Activated T-cell treated with anti-CD3 and anti-CD28 coated beads for 4 hours (primary cell): ENCODE measurements around the gene CEP68.

Source experiments
- DNase-seq: peaks from one replicate; pipeline ENCODE4 v3.0.0-alpha.2; 2020

Gene CEP68

GRCh38 chr2:65059071-65059470, 2.9 kb downstream of the CEP68 start:
- no peak for DNase-seq

DNA sequence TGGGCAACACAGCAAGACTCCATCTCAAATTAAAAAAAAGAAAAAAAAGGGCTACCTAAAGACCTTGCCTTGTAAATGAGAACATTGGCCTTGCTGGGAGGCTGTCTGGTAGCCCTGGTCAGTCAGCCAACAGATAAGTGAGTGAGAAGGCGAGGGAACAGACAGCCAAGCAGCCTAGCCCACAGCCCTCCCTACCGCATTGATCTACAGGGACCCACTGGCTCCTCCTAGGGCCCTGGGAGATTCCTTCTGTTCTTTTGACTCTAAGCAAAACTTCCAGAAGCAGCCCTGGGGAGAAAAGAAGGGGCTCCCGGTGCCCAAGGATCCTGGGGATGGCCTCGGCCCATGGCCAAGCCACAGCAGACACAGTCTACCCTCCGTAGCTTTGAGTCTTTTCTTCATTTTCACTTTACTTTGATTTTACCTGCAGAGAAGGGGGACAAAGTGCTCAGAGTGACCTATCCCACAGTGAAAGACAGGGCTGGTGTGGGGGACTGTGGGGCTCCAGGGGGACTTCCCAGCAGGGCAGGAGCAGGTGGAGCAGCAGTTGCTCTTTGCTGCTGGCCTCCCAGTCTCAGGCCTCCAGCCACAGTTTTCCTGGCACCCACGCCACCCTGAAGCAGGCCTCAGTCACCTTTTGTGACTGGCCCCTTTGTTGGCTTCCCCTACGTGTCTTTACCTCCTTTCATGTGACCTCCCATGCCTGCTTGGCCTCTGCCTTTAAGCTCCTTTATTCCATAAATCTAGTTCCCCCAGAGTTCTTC, 5.1 kb downstream of the CEP68 start:
- DNase-seq: no peak

GRCh38 chr2:65061910-65062339, 5.7 kb downstream of the CEP68 start:
- DNase-seq: no peak

- no peak for DNase-seq
These were observed 6.9 kb downstream of the CEP68 start for GRCh38 chr2:65062843-65063825.

GRCh38 chr2:65064728-65065552, 8.7 kb downstream of the CEP68 start:
- peak; percentile 28 for DNase-seq

DNA sequence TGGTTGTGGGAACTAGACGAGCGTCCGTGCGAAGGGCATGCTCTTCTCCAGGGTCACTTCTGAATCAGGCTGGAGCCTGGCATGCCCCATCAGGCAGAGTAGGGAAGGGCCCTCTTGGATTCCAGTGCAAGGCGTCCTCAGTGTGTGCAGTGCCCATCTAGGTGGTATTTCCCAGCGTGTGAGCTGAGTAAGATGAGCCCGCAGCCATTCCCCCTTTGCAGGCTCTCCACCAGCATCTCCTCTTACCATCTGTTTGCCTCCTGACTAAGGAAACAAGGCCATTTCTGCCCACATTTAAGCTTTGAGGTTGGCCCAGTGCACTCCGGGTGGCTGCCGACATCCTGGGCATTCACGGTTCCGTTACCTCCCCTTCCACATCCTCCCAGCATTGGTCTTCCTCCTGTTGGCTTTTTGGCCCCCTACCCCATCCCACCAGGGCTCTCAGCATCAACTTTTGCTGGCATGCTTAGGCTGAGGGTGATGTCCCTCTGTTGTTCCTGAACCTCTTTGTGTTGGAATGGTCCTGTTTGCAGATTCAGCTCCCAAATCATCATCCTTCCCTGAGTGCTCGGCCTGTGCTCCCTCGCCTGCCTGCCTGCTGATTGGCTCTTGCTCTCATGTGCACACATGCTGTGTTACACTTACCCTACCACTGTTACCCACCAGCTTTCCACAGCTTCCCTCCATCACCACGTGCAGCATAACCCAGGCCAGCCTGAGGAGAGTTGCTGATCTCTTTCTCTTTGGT, 11.8 kb downstream of the CEP68 start:
- no peak for DNase-seq

- no peak for DNase-seq
These were observed 13.2 kb downstream of the CEP68 start for GRCh38 chr2:65069439-65069824.

DNA sequence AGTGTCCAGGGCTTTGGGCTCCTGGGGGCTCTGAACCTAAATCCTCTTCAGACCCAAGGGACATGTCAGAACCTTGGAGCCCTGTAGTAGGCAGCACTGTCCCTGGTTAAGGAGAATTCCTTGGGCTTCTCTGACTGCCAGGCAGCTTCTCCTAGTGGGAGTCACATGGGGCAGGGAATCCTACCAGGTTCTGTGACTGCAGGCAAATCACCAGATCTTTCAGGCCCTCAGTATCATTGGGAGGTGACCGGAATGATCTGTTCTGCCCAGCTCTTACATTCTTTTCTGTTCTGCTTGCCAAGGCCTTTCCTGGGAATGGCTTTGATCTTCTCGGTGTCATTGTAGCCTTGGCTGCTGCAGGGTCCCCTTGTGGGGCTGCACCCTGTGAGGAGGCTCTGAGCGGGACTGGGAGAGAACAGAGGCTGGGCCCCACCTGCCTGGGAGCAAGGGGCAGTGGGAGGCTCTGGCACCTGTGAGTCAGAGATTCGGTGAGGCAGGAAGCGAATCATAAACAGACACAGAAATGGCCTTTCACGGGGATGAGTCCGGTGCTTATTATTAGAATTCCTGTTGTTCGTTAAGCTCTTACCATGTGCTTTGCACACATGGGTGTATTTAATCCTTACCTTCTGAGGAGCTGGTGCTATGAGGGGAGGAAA, 14.1 kb downstream of the CEP68 start:
- DNase-seq: no peak

DNA sequence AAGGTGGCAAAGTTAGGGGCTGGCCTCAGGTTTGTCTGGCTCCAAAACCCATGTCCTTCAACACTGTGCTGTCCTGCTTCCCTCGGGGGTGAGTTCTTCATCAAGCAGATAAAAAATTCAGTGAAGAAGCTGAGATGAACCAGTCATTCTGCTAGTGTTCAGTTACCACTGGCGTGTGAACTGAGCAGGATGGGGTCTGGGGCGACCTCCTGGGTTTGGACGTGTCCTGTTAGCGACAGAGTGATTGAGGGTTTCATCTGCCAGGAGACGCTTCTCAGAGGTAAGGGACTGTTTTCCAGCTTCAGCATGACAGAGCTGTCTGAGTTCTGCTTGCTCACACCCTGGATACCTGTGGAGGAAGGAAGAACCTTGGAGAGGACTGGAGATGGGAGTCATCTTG, 14.6 kb downstream of the CEP68 start:
- DNase-seq: no peak

- no peak for DNase-seq
These were observed 15.4 kb downstream of the CEP68 start for GRCh38 chr2:65071499-65072180.

DNA sequence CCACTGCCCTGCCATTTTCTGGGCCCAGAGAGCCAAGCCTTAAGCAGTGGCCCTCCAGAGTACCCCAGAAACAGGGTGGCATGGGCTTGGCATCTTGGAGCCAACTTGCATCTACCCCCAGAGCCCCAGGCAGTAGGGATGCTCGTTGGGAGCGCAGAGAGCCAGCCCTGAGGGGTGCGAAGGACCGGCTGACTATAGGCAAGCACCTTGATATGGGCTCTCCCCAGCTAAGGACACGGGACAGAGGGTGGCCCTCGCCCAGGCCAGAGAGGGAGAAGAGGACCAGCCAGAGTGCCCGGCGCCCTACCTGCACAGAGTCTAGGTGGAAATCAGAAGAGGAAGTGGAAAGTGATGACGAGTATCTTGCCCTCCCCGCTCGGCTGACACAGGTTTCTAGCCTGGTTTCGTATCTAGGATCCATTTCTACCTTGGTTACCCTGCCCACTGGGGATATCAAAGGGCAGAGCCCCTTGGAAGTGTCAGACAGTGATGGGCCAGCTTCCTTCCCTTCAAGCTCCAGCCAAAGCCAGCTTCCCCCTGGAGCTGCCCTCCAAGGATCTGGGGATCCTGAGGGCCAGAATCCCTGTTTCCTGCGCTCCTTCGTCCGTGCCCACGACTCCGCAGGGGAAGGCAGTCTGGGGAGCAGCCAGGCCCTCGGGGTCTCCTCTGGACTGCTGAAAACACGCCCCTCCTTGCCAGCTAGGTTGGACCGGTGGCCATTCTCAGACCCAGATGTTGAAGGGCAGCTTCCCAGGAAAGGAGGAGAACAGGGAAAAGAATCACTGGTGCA, 16.2 kb downstream of the CEP68 start:
- DNase-seq: no peak

DNA sequence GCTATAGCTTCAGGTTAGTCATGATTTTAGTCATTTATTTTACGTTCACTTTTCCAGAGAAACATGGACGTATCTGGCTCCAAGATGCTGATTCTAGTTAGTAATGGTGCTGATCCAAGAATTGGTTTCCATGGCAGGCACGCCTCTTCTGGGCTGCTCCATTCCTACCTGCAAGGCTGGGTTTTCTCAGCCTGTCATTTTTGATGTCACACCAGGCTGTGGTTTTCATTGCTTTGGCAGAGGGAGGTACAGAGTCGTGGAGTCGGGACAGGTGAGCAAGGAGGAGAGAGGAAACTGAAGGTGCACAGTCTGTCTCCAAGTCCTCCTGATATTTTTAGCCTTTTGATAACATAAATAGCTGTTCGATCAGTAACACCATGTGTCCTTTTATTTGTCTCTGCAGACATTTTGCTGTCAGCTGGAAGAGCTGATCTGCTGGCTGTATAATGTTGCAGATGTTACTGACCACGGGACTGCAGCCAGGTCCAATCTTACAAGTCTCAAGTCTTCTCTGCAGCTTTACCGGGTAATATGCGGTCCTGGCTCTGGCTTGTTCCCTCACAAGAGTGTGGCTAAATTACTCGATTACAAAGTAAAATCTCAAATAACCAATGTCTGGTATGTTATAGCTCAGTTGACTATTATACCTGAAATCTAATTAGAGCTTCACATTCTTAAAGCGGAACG, 17.8 kb downstream of the CEP68 start:
- no peak for DNase-seq

- no peak for DNase-seq
These were observed 19.0 kb downstream of the CEP68 start for GRCh38 chr2:65075176-65075575.

DNA sequence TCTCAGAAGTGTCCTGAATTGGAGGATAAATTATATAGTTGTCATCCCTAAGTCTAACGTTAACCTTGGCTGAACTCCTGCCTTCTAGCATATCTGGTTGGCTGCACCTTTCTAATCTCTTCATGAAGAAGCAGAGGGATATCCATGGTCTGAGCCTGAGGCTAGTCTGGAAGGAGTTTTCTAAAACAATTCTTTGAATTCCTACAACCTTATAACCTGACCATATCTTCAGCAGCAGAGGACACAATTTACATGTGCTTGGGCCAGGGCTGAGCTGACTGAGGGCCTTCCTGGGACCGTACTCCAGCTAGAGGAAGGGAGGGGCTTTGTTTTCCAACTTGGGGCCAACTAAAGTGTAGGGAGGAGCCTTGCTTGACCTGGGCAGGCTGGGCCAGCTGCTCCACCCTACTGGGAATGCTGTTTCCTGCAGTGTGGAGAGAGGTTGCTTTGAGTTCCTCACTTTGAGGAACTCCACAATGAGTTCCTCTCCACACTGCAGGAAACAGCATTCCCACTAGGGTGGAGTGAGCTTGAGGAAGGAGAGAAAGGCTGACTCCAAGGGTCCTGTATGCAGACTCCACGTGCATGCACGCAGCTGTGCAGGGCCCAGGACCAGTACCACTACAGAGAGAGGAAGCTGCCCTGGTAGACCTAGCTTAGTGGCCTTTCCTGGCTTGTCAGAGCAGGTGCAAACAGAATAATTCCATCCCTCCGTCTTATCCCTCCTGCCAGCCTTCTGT, 19.6 kb downstream of the CEP68 start:
- DNase-seq: no peak

- no peak for DNase-seq
These were observed 20.1 kb downstream of the CEP68 start for GRCh38 chr2:65076345-65076710.

DNA sequence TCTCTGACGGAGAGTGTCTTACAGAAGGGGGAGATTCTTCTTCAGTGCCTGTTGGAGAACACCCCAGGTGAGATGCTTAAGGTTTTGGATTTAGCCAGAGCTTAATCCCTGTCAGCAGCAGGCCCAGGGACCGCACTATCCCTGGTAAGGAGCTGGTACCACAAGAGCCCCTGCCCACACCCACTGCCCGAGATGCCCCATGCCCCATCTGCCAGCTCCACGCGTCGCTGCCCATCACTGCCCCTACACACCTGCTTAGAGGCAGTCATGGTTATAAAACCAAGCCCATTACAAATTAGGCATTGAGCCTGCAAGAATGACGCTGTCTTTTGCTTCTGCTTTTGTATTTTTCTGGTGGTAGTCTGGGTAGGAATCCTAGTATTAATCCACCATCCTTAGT, 21.7 kb downstream of the CEP68 start:
- no peak for DNase-seq

- no peak for DNase-seq
These were observed 22.8 kb downstream of the CEP68 start for GRCh38 chr2:65079017-65079416.

DNA sequence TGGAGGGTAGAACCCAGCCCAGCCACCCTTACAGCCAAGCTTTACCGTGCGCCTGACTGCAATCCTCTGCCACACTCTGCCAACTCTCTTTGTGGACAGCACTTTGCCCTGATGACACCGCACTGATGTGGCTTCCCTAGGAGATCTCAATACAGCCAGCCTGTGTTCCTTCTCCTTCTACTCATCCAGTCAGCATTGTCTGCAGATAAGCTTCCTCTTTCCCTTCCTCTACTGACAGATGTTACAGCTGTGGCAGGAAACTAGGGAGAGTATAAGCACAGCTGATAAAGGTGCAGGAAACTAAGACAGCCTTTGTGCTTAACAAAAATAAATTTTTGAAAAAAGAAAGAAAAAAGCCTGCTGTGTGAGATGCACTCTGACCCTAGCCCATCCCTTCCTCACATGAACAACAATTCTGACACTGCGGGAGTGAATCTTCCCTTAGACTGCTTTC, 25.0 kb downstream of the CEP68 start:
- DNase-seq: no peak

DNA sequence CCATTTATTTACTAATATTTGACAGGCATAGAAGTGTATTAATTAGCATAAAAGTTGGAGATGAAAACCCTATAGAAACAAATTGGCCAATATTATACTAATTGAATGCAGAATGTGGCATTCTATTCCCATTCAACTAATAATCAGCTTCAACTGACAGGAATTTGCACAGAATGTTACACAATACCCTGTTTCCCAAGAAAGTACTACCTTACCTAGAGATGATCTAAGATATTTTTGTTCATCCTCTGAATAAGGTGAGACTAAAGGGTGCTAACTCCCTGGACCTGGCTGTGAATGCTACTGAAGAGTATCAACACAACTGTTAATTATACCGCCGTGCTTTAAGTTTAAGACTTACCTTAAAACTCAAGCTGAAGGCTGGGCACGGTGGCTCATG, 28.9 kb downstream of the CEP68 start:
- no peak for DNase-seq
